ENCODE data around the gene MYORG. TPM values are rescaled to one million over a fixed set of nuclear protein-coding genes. Genes with fewer than 3 reads are reported as not detected.
"Not testable (repeated sequence)": the region's sequence is repeated elsewhere in the genome, so short reads cannot be mapped to it uniquely, and the experiment has no call there.

The MYORG gene
- total RNA-seq, 5 donors from 2014 or later (not counting 1 experiment from before 2014, with no cell fraction given): 0.72 to 2.3 (median 1.6) TPM

- CTCF ChIA-PET: interaction anchor here (0.7 kb wide), 2 partner anchors 17 to 266 kb away, joined by 3 to 4 read pairs; no protein-coding TSS in a partner anchor
- H3K4me1 Mint-ChIP-seq; H3K27ac ChIP-seq (ENCODE audit: low read length); H3K27me3 Mint-ChIP-seq; POLR2A ChIA-PET; H3K9me3 ChIP-seq; H3K27me3 ChIP-seq (replicated peaks in 1 of 2; ENCODE audit: control insufficient read depth in 2 of 2, extremely low read depth in 1 of 2, insufficient read depth in 2 of 2, low read length in 1 of 2); H3K4me3 Mint-ChIP-seq; DNase-seq; H3K27ac Mint-ChIP-seq; H3K4me3 ChIP-seq (ENCODE audit: control insufficient read depth in 1 of 2, extremely low read depth in 1 of 2, low read length in 1 of 2); H3K36me3 ChIP-seq (ENCODE audit: control insufficient read depth in 2 of 2, extremely low read depth in 1 of 2, insufficient read depth in 1 of 2, low read length in 1 of 2); ATAC-seq (replicated peaks in 1 of 4); H3K4me1 ChIP-seq (ENCODE audit: control insufficient read depth in 1 of 2, extremely low read depth in 1 of 2, insufficient read depth in 2 of 2, low read length in 2 of 2): not testable (repeated sequence)
- peaks cover 0 to 14% (median 12%) of the 10 kb centered on the region in 3 donors for H3K9me3 Mint-ChIP-seq
- 100% methylated on average over 1 of the region's 7 CpGs for WGBS (ENCODE audit: insufficient coverage)
- peaks cover 29% of the 10 kb centered on the region for H3K36me3 Mint-ChIP-seq
These were observed 24.5 kb downstream of the MYORG start for GRCh38 chr9:34352122-34352652.

DNA sequence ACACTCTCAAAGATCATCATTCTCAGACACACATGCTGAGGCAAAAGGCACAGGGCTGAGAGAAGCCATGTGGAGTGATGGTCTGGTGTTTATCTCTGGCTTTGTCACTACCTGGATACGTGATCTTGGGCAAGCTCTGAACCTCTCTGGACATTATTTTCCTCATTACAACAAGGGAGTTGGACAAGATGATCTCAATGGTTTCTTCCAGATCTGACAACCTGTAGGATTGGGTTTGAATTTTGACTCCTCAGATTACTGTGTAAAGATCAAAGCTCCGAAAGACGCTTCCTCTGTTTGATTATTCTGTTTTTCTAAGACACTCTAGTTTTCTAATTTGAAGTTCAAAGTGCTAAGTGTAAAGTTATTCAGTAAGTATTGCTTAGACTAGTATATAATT is 27.4 kb downstream of the MYORG start:
- H3K36me3 ChIP-seq (ENCODE audit: control insufficient read depth in 2 of 2, extremely low read depth in 1 of 2, insufficient read depth in 1 of 2, low read length in 1 of 2): peaks cover 0 to 5% of the 10 kb centered on the region in 2 donors
- ChIA-PET CTCF (interaction anchor here in 1 of 2 donors (0.6 kb wide), 1 partner anchor 262 kb away, joined by 3 read pairs; no protein-coding TSS in a partner anchor), POLR2A (no interaction called here)
- no peak overlapping the region for H3K27ac ChIP-seq (ENCODE audit: low read length)
- Mint-ChIP-seq H3K4me3 (no peak overlapping the region), H3K27me3 (no peaks in the 10 kb centered on the region), H3K9me3 (no peaks in the 10 kb centered on the region), H3K4me1 (no peaks in the 10 kb centered on the region), H3K36me3 (peaks cover 18% of the 10 kb centered on the region), H3K27ac (no peak overlapping the region)
- H3K4me3 ChIP-seq (ENCODE audit: control insufficient read depth in 1 of 2, extremely low read depth in 1 of 2, low read length in 1 of 2): no peak overlapping the region
- DNase-seq: no peak
- no CpG with 5 or more reads among the region's 3 CpGs for WGBS (ENCODE audit: insufficient coverage)
- H3K4me1 ChIP-seq (ENCODE audit: control insufficient read depth in 1 of 2, extremely low read depth in 1 of 2, insufficient read depth in 2 of 2, low read length in 2 of 2): no peaks in the 10 kb centered on the region
- no peaks in the 10 kb centered on the region for H3K27me3 ChIP-seq (replicated peaks in 1 of 2; ENCODE audit: control insufficient read depth in 2 of 2, extremely low read depth in 1 of 2, insufficient read depth in 2 of 2, low read length in 1 of 2)
- ATAC-seq (replicated peaks in 1 of 4): no peak
- H3K9me3 ChIP-seq: no peaks in the 10 kb centered on the region

GRCh38 chr9:34347800-34348158 is 28.9 kb downstream of the MYORG start:
- DNase-seq: no peak
- no peak overlapping the region for H3K27ac ChIP-seq (ENCODE audit: low read length)
- no peaks in the 10 kb centered on the region for H3K4me1 ChIP-seq (ENCODE audit: control insufficient read depth in 1 of 2, extremely low read depth in 1 of 2, insufficient read depth in 2 of 2, low read length in 2 of 2)
- Mint-ChIP-seq H3K4me1 (no peaks in the 10 kb centered on the region), H3K4me3 (no peak overlapping the region), H3K9me3 (no peaks in the 10 kb centered on the region), H3K36me3 (peaks cover 29% of the 10 kb centered on the region), H3K27ac (no peak overlapping the region), H3K27me3 (no peaks in the 10 kb centered on the region)
- ATAC-seq (replicated peaks in 1 of 4): no peak
- no peak overlapping the region for H3K4me3 ChIP-seq (ENCODE audit: control insufficient read depth in 1 of 2, extremely low read depth in 1 of 2, low read length in 1 of 2)
- POLR2A ChIA-PET: no interaction called here
- peaks cover 0 to 19% of the 10 kb centered on the region in 2 donors for H3K36me3 ChIP-seq (ENCODE audit: control insufficient read depth in 2 of 2, extremely low read depth in 1 of 2, insufficient read depth in 1 of 2, low read length in 1 of 2)
- H3K9me3 ChIP-seq: no peaks in the 10 kb centered on the region
- CTCF ChIA-PET: interaction anchor here in 1 of 2 donors (0.7 kb wide), 1 partner anchor 44 kb away, joined by 5 read pairs; no protein-coding TSS in a partner anchor
- H3K27me3 ChIP-seq (replicated peaks in 1 of 2; ENCODE audit: control insufficient read depth in 2 of 2, extremely low read depth in 1 of 2, insufficient read depth in 2 of 2, low read length in 1 of 2): no peaks in the 10 kb centered on the region

DNA sequence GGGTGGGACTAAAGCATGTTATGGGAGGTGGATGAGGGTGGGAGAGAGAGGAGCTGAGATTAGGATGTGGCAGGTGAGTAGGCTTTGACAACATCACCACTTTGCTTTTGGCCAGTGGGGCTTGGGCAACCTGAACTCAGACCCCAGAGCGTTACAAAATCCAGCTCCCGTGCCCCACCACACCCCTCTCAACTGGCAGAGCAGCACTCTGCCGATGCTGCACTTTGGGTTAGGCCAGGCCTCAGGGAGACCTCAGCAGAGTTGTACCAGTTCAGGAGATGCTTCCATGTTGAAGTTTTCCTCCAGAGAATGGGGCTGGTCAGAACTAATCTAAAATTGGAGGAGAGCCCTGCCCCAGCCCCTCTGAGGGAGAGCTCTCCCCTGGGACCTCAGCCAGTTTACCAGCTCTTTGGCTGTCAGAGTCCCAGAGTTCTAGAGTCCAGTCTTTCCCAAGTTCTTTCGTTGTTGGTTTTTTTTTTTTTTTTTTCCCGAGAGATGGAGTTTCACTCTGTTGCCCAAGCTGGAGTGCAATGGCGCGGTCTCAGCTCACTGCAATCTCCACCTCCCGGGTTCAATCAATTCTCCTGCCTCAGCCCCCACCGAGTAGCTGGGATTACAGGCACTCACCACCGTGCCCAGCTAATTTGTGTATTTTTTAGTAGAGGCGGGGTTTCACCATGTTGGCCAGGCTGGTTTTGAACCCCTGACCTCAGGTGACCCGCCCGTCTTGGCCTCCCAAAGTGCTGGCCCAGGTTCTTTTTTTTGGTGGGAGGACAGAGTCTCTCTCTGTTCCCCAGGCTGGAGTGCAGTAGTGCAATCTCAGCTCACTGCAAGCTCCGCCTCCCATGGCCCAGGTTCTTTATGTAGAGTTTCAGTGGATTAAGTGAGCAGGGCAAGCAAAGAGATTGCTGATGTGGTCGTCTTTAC is 29.6 kb downstream of the MYORG start:
- H3K4me1 Mint-ChIP-seq: no peaks in the 10 kb centered on the region
- Histone ChIP-seq H3K27me3 (replicated peaks in 1 of 2; ENCODE audit: control insufficient read depth in 2 of 2, extremely low read depth in 1 of 2, insufficient read depth in 2 of 2, low read length in 1 of 2) (no peaks in the 10 kb centered on the region), H3K9me3 (no peaks in the 10 kb centered on the region), H3K36me3 (ENCODE audit: control insufficient read depth in 2 of 2, extremely low read depth in 1 of 2, insufficient read depth in 1 of 2, low read length in 1 of 2) (peaks cover 0 to 26% of the 10 kb centered on the region in 2 donors), H3K4me1 (ENCODE audit: control insufficient read depth in 1 of 2, extremely low read depth in 1 of 2, insufficient read depth in 2 of 2, low read length in 2 of 2) (no peaks in the 10 kb centered on the region), H3K4me3 (ENCODE audit: control insufficient read depth in 1 of 2, extremely low read depth in 1 of 2, low read length in 1 of 2) (no peak overlapping the region), H3K27ac (ENCODE audit: low read length) (no peak overlapping the region)
- ChIA-PET POLR2A (no interaction called here), CTCF (interaction anchor here (0.6 to 0.7 kb wide), 3 partner anchors 30 to 155 kb away, joined by 3 to 5 read pairs (median 5); no protein-coding TSS in a partner anchor)
- ATAC-seq (replicated peaks in 1 of 4): no peak
- H3K4me3 Mint-ChIP-seq: no peak overlapping the region
- no peak overlapping the region for H3K27ac Mint-ChIP-seq
- WGBS (ENCODE audit: insufficient coverage): 94% methylated on average over 6 of the region's 15 CpGs
- H3K36me3 Mint-ChIP-seq: peaks cover 33% of the 10 kb centered on the region
- H3K9me3 Mint-ChIP-seq: no peaks in the 10 kb centered on the region
- no peak for DNase-seq
- H3K27me3 Mint-ChIP-seq: no peaks in the 10 kb centered on the region

GRCh38 chr9:34343605-34344004 is 33.1 kb downstream of the MYORG start:
- Histone ChIP-seq H3K9me3 (no peaks in the 10 kb centered on the region), H3K36me3 (ENCODE audit: control insufficient read depth in 2 of 2, extremely low read depth in 1 of 2, insufficient read depth in 1 of 2, low read length in 1 of 2) (peaks cover 4 to 50% of the 10 kb centered on the region in 2 donors), H3K27me3 (replicated peaks in 1 of 2; ENCODE audit: control insufficient read depth in 2 of 2, extremely low read depth in 1 of 2, insufficient read depth in 2 of 2, low read length in 1 of 2) (no peaks in the 10 kb centered on the region), H3K4me1 (ENCODE audit: control insufficient read depth in 1 of 2, extremely low read depth in 1 of 2, insufficient read depth in 2 of 2, low read length in 2 of 2) (no peaks in the 10 kb centered on the region), H3K27ac (ENCODE audit: low read length) (no peak overlapping the region), H3K4me3 (ENCODE audit: control insufficient read depth in 1 of 2, extremely low read depth in 1 of 2, low read length in 1 of 2) (no peak overlapping the region)
- no peak for ATAC-seq (replicated peaks in 1 of 4)
- Mint-ChIP-seq H3K4me1 (peaks cover 0 to 5% (median 0%) of the 10 kb centered on the region in 3 donors), H3K4me3 (no peak overlapping the region), H3K27ac (no peak overlapping the region), H3K27me3 (no peaks in the 10 kb centered on the region), H3K9me3 (no peaks in the 10 kb centered on the region), H3K36me3 (peaks cover 40% of the 10 kb centered on the region)
- DNase-seq: no peak
- no CpG with 5 or more reads among the region's 1 CpG for WGBS (ENCODE audit: insufficient coverage)
- ChIA-PET CTCF (interaction anchor here in 1 of 2 donors (0.6 kb wide), 1 partner anchor 12 kb away, joined by 11 read pairs; no protein-coding TSS in a partner anchor), POLR2A (no interaction called here)

DNA sequence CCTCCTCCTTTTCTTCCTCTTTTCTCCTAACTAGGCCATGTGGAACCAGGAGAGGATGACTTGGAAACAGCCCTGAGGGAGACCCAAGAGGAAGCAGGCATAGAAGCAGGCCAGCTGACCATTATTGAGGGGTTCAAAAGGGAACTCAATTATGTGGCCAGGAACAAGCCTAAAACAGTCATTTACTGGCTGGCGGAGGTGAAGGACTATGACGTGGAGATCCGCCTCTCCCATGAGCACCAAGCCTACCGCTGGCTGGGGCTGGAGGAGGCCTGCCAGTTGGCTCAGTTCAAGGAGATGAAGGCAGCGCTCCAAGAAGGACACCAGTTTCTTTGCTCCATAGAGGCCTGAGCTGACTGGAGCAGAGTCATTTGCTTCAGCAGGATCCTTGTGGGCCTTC is 33.6 kb downstream of the MYORG start:
- no peaks in the 10 kb centered on the region for H3K27me3 Mint-ChIP-seq
- Histone ChIP-seq H3K36me3 (ENCODE audit: control insufficient read depth in 2 of 2, extremely low read depth in 1 of 2, insufficient read depth in 1 of 2, low read length in 1 of 2) (peaks cover 4 to 53% of the 10 kb centered on the region in 2 donors), H3K27ac (ENCODE audit: low read length) (no peak overlapping the region), H3K9me3 (no peaks in the 10 kb centered on the region), H3K4me3 (ENCODE audit: control insufficient read depth in 1 of 2, extremely low read depth in 1 of 2, low read length in 1 of 2) (no peak overlapping the region), H3K27me3 (replicated peaks in 1 of 2; ENCODE audit: control insufficient read depth in 2 of 2, extremely low read depth in 1 of 2, insufficient read depth in 2 of 2, low read length in 1 of 2) (no peaks in the 10 kb centered on the region), H3K4me1 (ENCODE audit: control insufficient read depth in 1 of 2, extremely low read depth in 1 of 2, insufficient read depth in 2 of 2, low read length in 2 of 2) (no peaks in the 10 kb centered on the region)
- H3K36me3 Mint-ChIP-seq: peaks cover 42% of the 10 kb centered on the region
- no peak for ATAC-seq (replicated peaks in 1 of 4)
- ChIA-PET POLR2A (no interaction called here), CTCF (interaction anchor here (0.6 to 1.1 kb wide), 3 partner anchors 10 to 181 kb away, joined by 3 to 11 read pairs (median 3); no protein-coding TSS in a partner anchor)
- no peak overlapping the region for H3K4me3 Mint-ChIP-seq
- H3K27ac Mint-ChIP-seq: no peak overlapping the region
- DNase-seq: no peak
- 94% methylated on average over 4 of the region's 5 CpGs for WGBS (ENCODE audit: insufficient coverage)
- peaks cover 0 to 5% (median 0%) of the 10 kb centered on the region in 3 donors for H3K4me1 Mint-ChIP-seq
- H3K9me3 Mint-ChIP-seq: no peaks in the 10 kb centered on the region

All from T-cell (primary cell).